Endothelial cell of umbilical vein (primary cell): Measurements from ENCODE around the gene ZNF385B.

Experiments
- EZH2 ChIP-seq: IDR thresholded peaks from 2 replicates; pipeline ENCODE4 v1.6.1; 2012; ENCODE audit warnings: borderline replicate concordance, low read depth, mild to moderate bottlenecking, moderate library complexity, low read length, inconsistent platforms; ENCODE audit not compliant: severe bottlenecking
- JUN ChIP-seq: IDR thresholded peaks from 2 replicates; pipeline ENCODE4 v1.6.1; 2011; ENCODE audit warnings: borderline replicate concordance, low read depth; ENCODE audit not compliant: insufficient read length, insufficient read depth
- TF ChIP-seq, protein P1 (sequence below), 2 donors: IDR thresholded peaks; 1 replicate in 1 of 2; 2 replicates in 1 of 2; pipeline ENCODE4 v1.5.1; 2011; ENCODE audit warnings: low read length in 2 of 2, mild to moderate bottlenecking in 2 of 2, moderate library complexity in 2 of 2, control low read depth in 1 of 2, inconsistent platforms in 1 of 2, low read depth in 1 of 2; ENCODE audit not compliant: insufficient read depth in 1 of 2; ENCODE audit errors: extremely low read depth in 1 of 2

DNA sequence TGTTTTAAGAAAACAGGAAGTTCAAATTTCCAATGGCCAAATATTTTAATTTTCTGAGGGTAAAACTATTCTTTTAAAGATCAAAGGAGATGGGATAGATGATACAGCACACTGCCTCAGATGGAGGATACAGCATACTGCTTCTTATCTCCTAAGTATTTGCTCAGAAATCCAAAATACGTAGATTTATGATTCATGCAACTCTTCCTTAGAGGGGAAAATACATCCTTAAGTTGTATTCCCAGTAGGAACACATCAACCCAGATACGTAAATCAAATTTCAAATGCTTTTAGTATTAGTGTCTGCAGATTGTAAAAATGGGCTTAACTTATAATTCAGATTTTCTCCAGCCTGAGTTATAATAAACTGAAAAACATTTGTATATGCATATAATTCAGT, 235.2 kb downstream of the ZNF385B start:
- no peak for TF ChIP-seq JUN
- no peak for TF ChIP-seq EZH2
- TF ChIP-seq, protein P1, sequence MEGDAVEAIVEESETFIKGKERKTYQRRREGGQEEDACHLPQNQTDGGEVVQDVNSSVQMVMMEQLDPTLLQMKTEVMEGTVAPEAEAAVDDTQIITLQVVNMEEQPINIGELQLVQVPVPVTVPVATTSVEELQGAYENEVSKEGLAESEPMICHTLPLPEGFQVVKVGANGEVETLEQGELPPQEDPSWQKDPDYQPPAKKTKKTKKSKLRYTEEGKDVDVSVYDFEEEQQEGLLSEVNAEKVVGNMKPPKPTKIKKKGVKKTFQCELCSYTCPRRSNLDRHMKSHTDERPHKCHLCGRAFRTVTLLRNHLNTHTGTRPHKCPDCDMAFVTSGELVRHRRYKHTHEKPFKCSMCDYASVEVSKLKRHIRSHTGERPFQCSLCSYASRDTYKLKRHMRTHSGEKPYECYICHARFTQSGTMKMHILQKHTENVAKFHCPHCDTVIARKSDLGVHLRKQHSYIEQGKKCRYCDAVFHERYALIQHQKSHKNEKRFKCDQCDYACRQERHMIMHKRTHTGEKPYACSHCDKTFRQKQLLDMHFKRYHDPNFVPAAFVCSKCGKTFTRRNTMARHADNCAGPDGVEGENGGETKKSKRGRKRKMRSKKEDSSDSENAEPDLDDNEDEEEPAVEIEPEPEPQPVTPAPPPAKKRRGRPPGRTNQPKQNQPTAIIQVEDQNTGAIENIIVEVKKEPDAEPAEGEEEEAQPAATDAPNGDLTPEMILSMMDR (IDR thresholded peaks at IDR 0.05; ENCODE audit: extremely low read depth in 1 of 2, insufficient read depth in 1 of 2, low read depth in 1 of 2, low read length in 2 of 2), result no peak
